ENCODE results near the gene ACTL10. TPM values are rescaled to one million over a fixed set of nuclear protein-coding genes. Genes with fewer than 3 reads are reported as not detected.
A peak's percentile ranks its signal among the peaks of the same experiment; 100 is the strongest.
"Not testable (repeated sequence)": the region's sequence is repeated elsewhere in the genome, so short reads cannot be mapped to it uniquely, and the experiment has no call there.

ACTL10 gene
- total RNA-seq, 1 donor from 2014 or later, result not detected

- H3K36me3 Mint-ChIP-seq (ENCODE audit: low read depth, unreplicated experiment), result peaks cover 15% of the 10 kb centered on the region
- no peak overlapping the region for H3K27ac Mint-ChIP-seq (ENCODE audit: unreplicated experiment)
- H3K9me3 Mint-ChIP-seq (ENCODE audit: unreplicated experiment), result no peaks in the 10 kb centered on the region
- no peak for DNase-seq (ENCODE audit: low spot score)
- TF ChIP-seq, protein P1, sequence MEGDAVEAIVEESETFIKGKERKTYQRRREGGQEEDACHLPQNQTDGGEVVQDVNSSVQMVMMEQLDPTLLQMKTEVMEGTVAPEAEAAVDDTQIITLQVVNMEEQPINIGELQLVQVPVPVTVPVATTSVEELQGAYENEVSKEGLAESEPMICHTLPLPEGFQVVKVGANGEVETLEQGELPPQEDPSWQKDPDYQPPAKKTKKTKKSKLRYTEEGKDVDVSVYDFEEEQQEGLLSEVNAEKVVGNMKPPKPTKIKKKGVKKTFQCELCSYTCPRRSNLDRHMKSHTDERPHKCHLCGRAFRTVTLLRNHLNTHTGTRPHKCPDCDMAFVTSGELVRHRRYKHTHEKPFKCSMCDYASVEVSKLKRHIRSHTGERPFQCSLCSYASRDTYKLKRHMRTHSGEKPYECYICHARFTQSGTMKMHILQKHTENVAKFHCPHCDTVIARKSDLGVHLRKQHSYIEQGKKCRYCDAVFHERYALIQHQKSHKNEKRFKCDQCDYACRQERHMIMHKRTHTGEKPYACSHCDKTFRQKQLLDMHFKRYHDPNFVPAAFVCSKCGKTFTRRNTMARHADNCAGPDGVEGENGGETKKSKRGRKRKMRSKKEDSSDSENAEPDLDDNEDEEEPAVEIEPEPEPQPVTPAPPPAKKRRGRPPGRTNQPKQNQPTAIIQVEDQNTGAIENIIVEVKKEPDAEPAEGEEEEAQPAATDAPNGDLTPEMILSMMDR (IDR thresholded peaks at IDR 0.05; ENCODE audit: unreplicated experiment), result no peak
- no peak overlapping the region for H3K4me3 Mint-ChIP-seq (ENCODE audit: unreplicated experiment)
- H3K27me3 Mint-ChIP-seq (ENCODE audit: unreplicated experiment), result no peaks in the 10 kb centered on the region
- peaks cover 9% of the 10 kb centered on the region for H3K4me1 Mint-ChIP-seq (ENCODE audit: unreplicated experiment)
Observed at GRCh38 chr20:33626190-33626589, 40.6 kb upstream of the ACTL10 start.

GRCh38 chr20:33627577-33628216 lies 39.0 kb upstream of the ACTL10 start:
- H3K27ac Mint-ChIP-seq (ENCODE audit: unreplicated experiment), result no peak overlapping the region
- peaks cover 15% of the 10 kb centered on the region for H3K36me3 Mint-ChIP-seq (ENCODE audit: low read depth, unreplicated experiment)
- H3K9me3 Mint-ChIP-seq (ENCODE audit: unreplicated experiment), result no peaks in the 10 kb centered on the region
- TF ChIP-seq, protein P1 (IDR thresholded peaks at IDR 0.05; ENCODE audit: unreplicated experiment), result no peak
- no peak for DNase-seq (ENCODE audit: low spot score)
- H3K27me3 Mint-ChIP-seq (ENCODE audit: unreplicated experiment), result no peaks in the 10 kb centered on the region
- H3K4me3 Mint-ChIP-seq (ENCODE audit: unreplicated experiment), result peak overlapping the region; percentile 0
- peaks cover 9% of the 10 kb centered on the region for H3K4me1 Mint-ChIP-seq (ENCODE audit: unreplicated experiment)

- peaks cover 4% of the 10 kb centered on the region for H3K4me1 Mint-ChIP-seq (ENCODE audit: unreplicated experiment)
- H3K4me3 Mint-ChIP-seq (ENCODE audit: unreplicated experiment), result no peak overlapping the region
- no peaks in the 10 kb centered on the region for H3K9me3 Mint-ChIP-seq (ENCODE audit: unreplicated experiment)
- H3K27ac Mint-ChIP-seq (ENCODE audit: unreplicated experiment), result no peak overlapping the region
- TF ChIP-seq, protein P1 (IDR thresholded peaks at IDR 0.05; ENCODE audit: unreplicated experiment), result no peak
- no peak for DNase-seq (ENCODE audit: low spot score)
- no peaks in the 10 kb centered on the region for H3K27me3 Mint-ChIP-seq (ENCODE audit: unreplicated experiment)
- H3K36me3 Mint-ChIP-seq (ENCODE audit: low read depth, unreplicated experiment), result peaks cover 15% of the 10 kb centered on the region
Observed at GRCh38 chr20:33629533-33629932, 37.2 kb upstream of the ACTL10 start.

GRCh38 chr20:33629979-33630378 lies 36.8 kb upstream of the ACTL10 start:
- no peak for DNase-seq (ENCODE audit: low spot score)
- Mint-ChIP-seq H3K9me3 (ENCODE audit: unreplicated experiment) (no peaks in the 10 kb centered on the region), H3K36me3 (ENCODE audit: low read depth, unreplicated experiment) (peaks cover 15% of the 10 kb centered on the region), H3K4me3 (ENCODE audit: unreplicated experiment) (no peak overlapping the region), H3K27ac (ENCODE audit: unreplicated experiment) (no peak overlapping the region), H3K27me3 (ENCODE audit: unreplicated experiment) (no peaks in the 10 kb centered on the region), H3K4me1 (ENCODE audit: unreplicated experiment) (no peaks in the 10 kb centered on the region)
- TF ChIP-seq, protein P1 (IDR thresholded peaks at IDR 0.05; ENCODE audit: unreplicated experiment), result no peak

- Mint-ChIP-seq H3K4me3 (ENCODE audit: unreplicated experiment) (no peak overlapping the region), H3K9me3 (ENCODE audit: unreplicated experiment) (no peaks in the 10 kb centered on the region), H3K27me3 (ENCODE audit: unreplicated experiment) (no peaks in the 10 kb centered on the region), H3K27ac (ENCODE audit: unreplicated experiment) (no peak overlapping the region), H3K36me3 (ENCODE audit: low read depth, unreplicated experiment) (peaks cover 13% of the 10 kb centered on the region), H3K4me1 (ENCODE audit: unreplicated experiment) (no peaks in the 10 kb centered on the region)
- TF ChIP-seq, protein P1 (IDR thresholded peaks at IDR 0.05; ENCODE audit: unreplicated experiment), result no peak
- DNase-seq (ENCODE audit: low spot score), result no peak
Observed at GRCh38 chr20:33630507-33630906, 36.2 kb upstream of the ACTL10 start.

DNA sequence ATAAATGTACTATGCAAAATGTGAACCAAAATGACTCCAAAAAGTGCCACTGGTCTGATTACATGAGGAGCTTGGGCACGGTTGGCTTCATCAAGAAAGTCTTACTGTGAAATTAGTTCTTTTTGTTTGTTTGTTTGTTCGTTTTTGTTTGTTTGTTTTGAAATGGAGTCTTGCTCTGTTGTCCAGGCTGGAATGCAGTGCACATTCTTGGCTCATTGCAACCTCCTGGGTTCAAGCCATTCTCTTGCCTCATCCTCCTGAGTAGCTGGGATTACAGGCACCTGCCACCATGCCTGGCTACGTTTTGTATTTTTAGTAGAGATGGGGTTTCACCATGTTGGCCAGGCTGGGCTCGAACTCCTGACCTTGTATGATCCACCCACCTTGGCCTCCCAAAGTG lies 34.8 kb upstream of the ACTL10 start:
- not testable (repeated sequence) for DNase-seq (ENCODE audit: low spot score); H3K27ac Mint-ChIP-seq (ENCODE audit: unreplicated experiment); H3K9me3 Mint-ChIP-seq (ENCODE audit: unreplicated experiment); H3K4me3 Mint-ChIP-seq (ENCODE audit: unreplicated experiment); H3K27me3 Mint-ChIP-seq (ENCODE audit: unreplicated experiment); H3K4me1 Mint-ChIP-seq (ENCODE audit: unreplicated experiment)
- H3K36me3 Mint-ChIP-seq (ENCODE audit: low read depth, unreplicated experiment), result peaks cover 16% of the 10 kb centered on the region

All from endothelial cell (in vitro differentiated cells).